ENCODE results near the gene LTN1. TPM values are rescaled to one million over a fixed set of nuclear protein-coding genes. Genes with fewer than 3 reads are reported as not detected.
"Not testable (repeated sequence)": the region's sequence is repeated elsewhere in the genome, so short reads cannot be mapped to it uniquely, and the experiment has no call there.

Gene LTN1
- total RNA-seq, 2 donors from 2014 or later = 19.8 to 21.8 TPM

GRCh38 chr21:28991861-28992525, 684 bp downstream of the LTN1 start:
- TF ChIP-seq CTCF (conservative IDR thresholded peaks at IDR 0.05) = no peak
- Mint-ChIP-seq H3K4me1 (peaks cover 5% of the 10 kb centered on the region), H3K9me3 (no peaks in the 10 kb centered on the region), H3K27me3 (ENCODE audit: insufficient read depth) (peaks cover 4% of the 10 kb centered on the region), H3K36me3 (ENCODE audit: low read depth) (peaks cover 4% of the 10 kb centered on the region), H3K4me3 (peak overlapping the region; percentile 96), H3K27ac (peak overlapping the region; percentile 99)
- Histone ChIP-seq H3K9ac (ENCODE audit: extremely low read depth, low read length, poor library complexity, severe bottlenecking) (peak overlapping the region; percentile 71), H3K4me1 (ENCODE audit: control insufficient read depth, insufficient read depth, low read length) (peaks cover 4% of the 10 kb centered on the region), H3K27me3 (ENCODE audit: control insufficient read depth, insufficient read depth, low read length, poor library complexity, severe bottlenecking) (no peaks in the 10 kb centered on the region), H3K9me3 (ENCODE audit: control insufficient read depth, low read length) (no peaks in the 10 kb centered on the region), H3K4me3 (ENCODE audit: low read length) (peak overlapping the region; percentile 96), H3K27ac (ENCODE audit: low read depth, low read length) (peak overlapping the region; percentile 42), H3K36me3 (ENCODE audit: control insufficient read depth, insufficient read depth, low read length) (no peaks in the 10 kb centered on the region)
- DNase-seq = peak; percentile 52
- WGBS, 2 experiments (ENCODE audit: insufficient coverage in 1 of 2, insufficient read length in 1 of 2) = 0 to 15% methylated on average over 3 to 14 of the region's 14 CpGs

- not testable (repeated sequence) for H3K4me1 Mint-ChIP-seq; H3K4me1 ChIP-seq (ENCODE audit: control insufficient read depth, insufficient read depth, low read length); H3K27ac Mint-ChIP-seq; H3K27me3 Mint-ChIP-seq (ENCODE audit: insufficient read depth); H3K27me3 ChIP-seq (ENCODE audit: control insufficient read depth, insufficient read depth, low read length, poor library complexity, severe bottlenecking); H3K4me3 Mint-ChIP-seq; DNase-seq; H3K4me3 ChIP-seq (ENCODE audit: low read length); H3K9me3 Mint-ChIP-seq; H3K27ac ChIP-seq (ENCODE audit: low read depth, low read length); H3K9me3 ChIP-seq (ENCODE audit: control insufficient read depth, low read length); H3K9ac ChIP-seq (ENCODE audit: extremely low read depth, low read length, poor library complexity, severe bottlenecking)
- H3K36me3 ChIP-seq (ENCODE audit: control insufficient read depth, insufficient read depth, low read length) = peaks cover 33% of the 10 kb centered on the region
- H3K36me3 Mint-ChIP-seq (ENCODE audit: low read depth) = peaks cover 22% of the 10 kb centered on the region
- 91 to 94% methylated on average over 3 to 6 of the region's 6 CpGs for WGBS, 2 experiments (ENCODE audit: insufficient coverage in 1 of 2, insufficient read length in 1 of 2)
Measured at GRCh38 chr21:28988146-28988545, 4.5 kb downstream of the LTN1 start.

- H3K4me1 ChIP-seq (ENCODE audit: control insufficient read depth, insufficient read depth, low read length) = peaks cover 4% of the 10 kb centered on the region
- no peak for DNase-seq
- Mint-ChIP-seq H3K27me3 (ENCODE audit: insufficient read depth) (no peaks in the 10 kb centered on the region), H3K4me3 (no peak overlapping the region), H3K9me3 (no peaks in the 10 kb centered on the region), H3K27ac (no peak overlapping the region), H3K36me3 (ENCODE audit: low read depth) (peaks cover 29% of the 10 kb centered on the region), H3K4me1 (no peaks in the 10 kb centered on the region)
- H3K9ac ChIP-seq (ENCODE audit: extremely low read depth, low read length, poor library complexity, severe bottlenecking) = no peak overlapping the region
- no peaks in the 10 kb centered on the region for H3K9me3 ChIP-seq (ENCODE audit: control insufficient read depth, low read length)
- H3K36me3 ChIP-seq (ENCODE audit: control insufficient read depth, insufficient read depth, low read length) = peaks cover 48% of the 10 kb centered on the region
- 91 to 93% methylated on average over 4 of the region's 4 CpGs for WGBS, 2 experiments (ENCODE audit: insufficient coverage in 1 of 2, insufficient read length in 1 of 2)
- H3K4me3 ChIP-seq (ENCODE audit: low read length) = no peak overlapping the region
- H3K27me3 ChIP-seq (ENCODE audit: control insufficient read depth, insufficient read depth, low read length, poor library complexity, severe bottlenecking) = no peaks in the 10 kb centered on the region
- H3K27ac ChIP-seq (ENCODE audit: low read depth, low read length) = no peak overlapping the region
- no peak for TF ChIP-seq CTCF (conservative IDR thresholded peaks at IDR 0.05)
Measured at GRCh38 chr21:28986677-28987076, 6.0 kb downstream of the LTN1 start.

Measured in endodermal cell (in vitro differentiated cells).